ENCODE measurements around the gene EGFL8.

Gene EGFL8

GRCh38 chr6:32195902-32196681 is 31.7 kb downstream of the EGFL8 start:
- TF ChIP-seq, protein P1, sequence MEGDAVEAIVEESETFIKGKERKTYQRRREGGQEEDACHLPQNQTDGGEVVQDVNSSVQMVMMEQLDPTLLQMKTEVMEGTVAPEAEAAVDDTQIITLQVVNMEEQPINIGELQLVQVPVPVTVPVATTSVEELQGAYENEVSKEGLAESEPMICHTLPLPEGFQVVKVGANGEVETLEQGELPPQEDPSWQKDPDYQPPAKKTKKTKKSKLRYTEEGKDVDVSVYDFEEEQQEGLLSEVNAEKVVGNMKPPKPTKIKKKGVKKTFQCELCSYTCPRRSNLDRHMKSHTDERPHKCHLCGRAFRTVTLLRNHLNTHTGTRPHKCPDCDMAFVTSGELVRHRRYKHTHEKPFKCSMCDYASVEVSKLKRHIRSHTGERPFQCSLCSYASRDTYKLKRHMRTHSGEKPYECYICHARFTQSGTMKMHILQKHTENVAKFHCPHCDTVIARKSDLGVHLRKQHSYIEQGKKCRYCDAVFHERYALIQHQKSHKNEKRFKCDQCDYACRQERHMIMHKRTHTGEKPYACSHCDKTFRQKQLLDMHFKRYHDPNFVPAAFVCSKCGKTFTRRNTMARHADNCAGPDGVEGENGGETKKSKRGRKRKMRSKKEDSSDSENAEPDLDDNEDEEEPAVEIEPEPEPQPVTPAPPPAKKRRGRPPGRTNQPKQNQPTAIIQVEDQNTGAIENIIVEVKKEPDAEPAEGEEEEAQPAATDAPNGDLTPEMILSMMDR (IDR thresholded peaks at IDR 0.05; ENCODE audit: low read depth, low read length) = no peak
- DNase-seq (ENCODE audit: low read depth in 2 of 2) = peak; percentile 95 to 98
- peak overlapping the region; percentile 75 to 84 for H3K4me3 ChIP-seq (replicated peaks in 1 of 2; ENCODE audit: low read depth in 2 of 2, low read length in 2 of 2)

GRCh38 chr6:32196682-32197616 is 32.6 kb downstream of the EGFL8 start:
- H3K4me3 ChIP-seq (replicated peaks in 1 of 2; ENCODE audit: low read depth in 2 of 2, low read length in 2 of 2) = peak overlapping the region; percentile 75 to 84
- DNase-seq (ENCODE audit: low read depth in 2 of 2) = peak; percentile 28 to 38
- TF ChIP-seq, protein P1 (IDR thresholded peaks at IDR 0.05; ENCODE audit: low read depth, low read length) = no peak

DNA sequence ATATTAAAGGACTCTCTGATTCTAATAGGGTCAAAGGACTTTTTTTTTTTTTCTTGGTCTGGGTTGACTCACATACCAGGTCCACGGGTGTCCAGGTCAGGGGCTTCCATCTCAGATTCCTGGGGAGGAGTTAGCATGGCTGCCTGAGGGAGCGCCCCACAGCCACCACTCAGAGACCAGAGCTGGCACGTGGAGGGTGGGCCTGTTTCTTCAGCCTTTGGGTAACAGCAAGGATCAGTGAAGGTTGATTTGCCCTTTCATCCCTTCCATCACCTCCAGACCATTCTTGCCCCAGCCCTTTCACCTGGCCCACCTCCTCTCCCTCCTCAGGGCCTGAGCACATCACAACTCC is 33.9 kb downstream of the EGFL8 start:
- H3K4me3 ChIP-seq (replicated peaks in 1 of 2; ENCODE audit: low read depth in 2 of 2, low read length in 2 of 2) = no peak overlapping the region
- DNase-seq (ENCODE audit: low read depth in 2 of 2) = no peak
- TF ChIP-seq, protein P1 (IDR thresholded peaks at IDR 0.05; ENCODE audit: low read depth, low read length) = no peak

- DNase-seq (ENCODE audit: low read depth in 2 of 2) = no peak
- H3K4me3 ChIP-seq (replicated peaks in 1 of 2; ENCODE audit: low read depth in 2 of 2, low read length in 2 of 2) = no peak overlapping the region
- TF ChIP-seq, protein P1 (IDR thresholded peaks at IDR 0.05; ENCODE audit: low read depth, low read length) = no peak
Observed at GRCh38 chr6:32198866-32199265, 34.5 kb downstream of the EGFL8 start.

GRCh38 chr6:32200711-32201475 is 36.5 kb downstream of the EGFL8 start:
- no peak for DNase-seq (ENCODE audit: low read depth in 2 of 2)
- no peak overlapping the region for H3K4me3 ChIP-seq (replicated peaks in 1 of 2; ENCODE audit: low read depth in 2 of 2, low read length in 2 of 2)
- TF ChIP-seq, protein P1 (IDR thresholded peaks at IDR 0.05; ENCODE audit: low read depth, low read length) = no peak

- no peak for DNase-seq (ENCODE audit: low read depth in 2 of 2)
- TF ChIP-seq, protein P1 (IDR thresholded peaks at IDR 0.05; ENCODE audit: low read depth, low read length) = no peak
- no peak overlapping the region for H3K4me3 ChIP-seq (replicated peaks in 1 of 2; ENCODE audit: low read depth in 2 of 2, low read length in 2 of 2)
Observed at GRCh38 chr6:32202186-32202585, 37.8 kb downstream of the EGFL8 start.
